ENCODE data around the gene SGCD.

SGCD gene

DNA sequence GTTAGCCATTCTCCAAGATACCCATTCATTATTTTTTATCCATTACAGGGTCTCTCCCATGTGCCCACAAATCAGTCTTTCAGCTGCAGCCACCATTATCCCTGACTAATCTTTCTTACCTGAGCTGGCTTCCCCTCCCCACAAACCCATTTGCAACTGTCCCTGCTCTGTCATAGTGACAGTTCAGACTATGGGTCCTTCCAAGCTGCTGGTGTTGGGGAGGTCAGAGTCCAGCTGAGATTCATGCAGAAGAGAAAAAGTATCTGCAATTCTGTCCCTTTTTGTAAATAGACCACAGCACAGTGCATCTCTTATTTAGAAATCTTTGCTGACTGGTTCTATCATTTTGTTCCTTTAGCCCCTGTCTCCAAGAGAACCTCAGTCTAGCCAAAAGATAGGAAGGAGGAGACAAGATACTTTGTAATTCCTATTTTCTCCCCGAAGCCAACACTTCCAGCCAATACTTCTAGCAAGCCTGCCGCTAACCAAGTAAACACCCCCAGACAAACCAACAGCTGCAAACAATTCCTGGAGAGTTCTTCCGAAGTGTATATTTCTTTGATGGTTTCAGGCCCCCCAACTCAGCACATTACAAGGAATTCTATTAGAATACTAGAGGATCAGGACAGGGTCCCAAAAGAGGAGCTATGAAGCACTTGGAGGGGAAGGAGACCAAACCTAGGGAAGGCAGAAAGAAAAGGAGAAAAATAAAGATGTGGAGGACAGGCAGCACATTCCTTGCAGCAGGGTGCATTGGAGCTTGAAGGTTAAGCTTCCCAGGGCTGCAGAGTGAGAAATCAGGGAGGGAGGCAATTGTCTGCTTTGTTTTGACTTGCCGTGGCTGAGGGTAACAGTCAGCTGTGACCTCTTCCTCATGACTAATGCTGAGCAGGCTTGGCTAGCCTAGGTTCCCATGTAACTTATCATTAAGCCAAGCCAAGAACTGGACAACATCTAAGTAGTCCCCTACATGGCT is 148.5 kb downstream of the SGCD start:
- TF ChIP-seq, protein P1, sequence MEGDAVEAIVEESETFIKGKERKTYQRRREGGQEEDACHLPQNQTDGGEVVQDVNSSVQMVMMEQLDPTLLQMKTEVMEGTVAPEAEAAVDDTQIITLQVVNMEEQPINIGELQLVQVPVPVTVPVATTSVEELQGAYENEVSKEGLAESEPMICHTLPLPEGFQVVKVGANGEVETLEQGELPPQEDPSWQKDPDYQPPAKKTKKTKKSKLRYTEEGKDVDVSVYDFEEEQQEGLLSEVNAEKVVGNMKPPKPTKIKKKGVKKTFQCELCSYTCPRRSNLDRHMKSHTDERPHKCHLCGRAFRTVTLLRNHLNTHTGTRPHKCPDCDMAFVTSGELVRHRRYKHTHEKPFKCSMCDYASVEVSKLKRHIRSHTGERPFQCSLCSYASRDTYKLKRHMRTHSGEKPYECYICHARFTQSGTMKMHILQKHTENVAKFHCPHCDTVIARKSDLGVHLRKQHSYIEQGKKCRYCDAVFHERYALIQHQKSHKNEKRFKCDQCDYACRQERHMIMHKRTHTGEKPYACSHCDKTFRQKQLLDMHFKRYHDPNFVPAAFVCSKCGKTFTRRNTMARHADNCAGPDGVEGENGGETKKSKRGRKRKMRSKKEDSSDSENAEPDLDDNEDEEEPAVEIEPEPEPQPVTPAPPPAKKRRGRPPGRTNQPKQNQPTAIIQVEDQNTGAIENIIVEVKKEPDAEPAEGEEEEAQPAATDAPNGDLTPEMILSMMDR (IDR thresholded peaks at IDR 0.05; ENCODE audit: extremely low read depth, insufficient read depth, missing control alignments) = no peak
- DNase-seq (ENCODE audit: low spot score) = no peak
- in situ Hi-C loops (cut with MboI; ENCODE audit: low pct_unique_long_range_greater_than_20kb, low sequenced_read_pairs, unreplicated experiment) = no loop called here

DNA sequence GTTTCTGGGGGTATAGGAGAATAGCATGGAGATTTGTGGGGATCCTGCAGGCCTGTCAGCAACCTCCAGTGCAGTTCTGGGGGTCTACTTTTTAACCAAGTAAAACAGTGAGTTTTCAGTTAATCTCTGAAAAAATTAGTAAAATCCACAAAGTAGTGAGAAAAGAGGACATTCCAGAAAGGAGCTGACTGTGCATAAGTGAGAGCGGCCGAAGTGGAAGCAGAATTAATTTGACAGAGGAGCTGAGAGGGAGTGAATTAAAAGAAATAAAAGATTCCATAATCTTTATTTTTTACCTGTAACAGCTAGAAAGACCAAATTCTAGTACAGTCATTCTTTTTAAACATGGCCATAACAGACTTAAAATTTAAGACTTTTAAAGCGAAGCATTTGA is 149.2 kb downstream of the SGCD start:
- DNase-seq (ENCODE audit: low spot score) = no peak
- in situ Hi-C loops (cut with MboI; ENCODE audit: low pct_unique_long_range_greater_than_20kb, low sequenced_read_pairs, unreplicated experiment) = no loop called here
- TF ChIP-seq, protein P1 (IDR thresholded peaks at IDR 0.05; ENCODE audit: extremely low read depth, insufficient read depth, missing control alignments) = no peak

DNA sequence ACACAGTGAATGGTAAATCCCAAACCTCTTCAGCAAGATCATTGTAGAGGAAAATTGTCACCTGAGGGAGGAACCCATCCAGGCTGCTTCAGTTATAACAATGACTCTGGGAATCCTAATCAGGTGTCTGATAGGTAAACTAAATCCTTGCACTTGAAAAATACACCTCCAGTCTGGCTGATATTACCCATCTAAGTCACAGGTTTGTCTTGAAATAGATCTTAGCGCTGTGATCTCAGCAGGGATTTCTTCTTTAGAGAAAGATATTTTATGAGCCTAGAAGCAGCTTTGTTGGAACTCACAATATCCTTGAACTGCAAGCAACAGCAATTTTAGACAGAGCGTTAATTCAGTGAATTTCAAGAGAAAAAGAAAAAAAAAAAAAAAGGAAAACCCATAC is 149.7 kb downstream of the SGCD start:
- TF ChIP-seq, protein P1 (IDR thresholded peaks at IDR 0.05; ENCODE audit: extremely low read depth, insufficient read depth, missing control alignments) = no peak
- no peak for DNase-seq (ENCODE audit: low spot score)
- in situ Hi-C loops (cut with MboI; ENCODE audit: low pct_unique_long_range_greater_than_20kb, low sequenced_read_pairs, unreplicated experiment) = no loop called here

DNA sequence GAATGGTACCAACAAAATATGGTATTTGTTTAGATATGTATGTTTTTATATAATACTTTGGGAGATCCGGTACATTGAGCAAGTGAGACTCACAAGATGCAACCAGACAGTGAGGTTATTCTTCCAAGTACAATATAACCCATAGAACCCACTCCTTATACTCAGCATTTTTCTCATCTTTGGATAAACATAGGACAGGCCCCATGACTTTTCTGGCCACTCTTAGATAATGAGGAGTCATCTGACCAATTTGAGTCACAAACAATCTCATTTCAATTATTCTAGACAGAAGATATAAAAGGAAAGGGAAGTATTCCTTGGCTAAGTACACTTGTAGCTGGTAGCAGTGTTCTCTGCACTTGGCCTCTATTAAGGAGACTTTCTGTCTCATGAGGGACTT is 150.2 kb downstream of the SGCD start:
- in situ Hi-C loops (cut with MboI; ENCODE audit: low pct_unique_long_range_greater_than_20kb, low sequenced_read_pairs, unreplicated experiment) = no loop called here
- TF ChIP-seq, protein P1 (IDR thresholded peaks at IDR 0.05; ENCODE audit: extremely low read depth, insufficient read depth, missing control alignments) = no peak
- DNase-seq (ENCODE audit: low spot score) = no peak

DNA sequence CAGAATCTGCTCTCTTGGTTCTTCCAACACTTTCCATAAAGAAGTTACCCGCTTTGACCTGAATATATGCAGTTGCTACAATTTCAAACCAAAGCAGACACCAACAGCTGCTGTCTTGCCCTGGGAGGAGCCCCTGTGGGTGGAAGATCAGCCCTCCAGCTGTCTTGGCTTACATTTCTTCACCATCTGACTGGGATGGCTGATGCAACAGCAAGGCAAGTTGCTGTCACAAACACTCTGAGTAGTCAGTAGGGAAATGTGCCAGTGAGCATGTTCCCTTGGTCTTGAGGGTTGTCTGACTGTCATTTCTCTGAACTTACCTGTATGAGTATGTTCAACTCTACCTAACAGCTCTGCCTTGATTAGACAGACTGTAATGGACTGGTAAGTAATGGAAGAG is 152.9 kb downstream of the SGCD start:
- in situ Hi-C loops (cut with MboI; ENCODE audit: low pct_unique_long_range_greater_than_20kb, low sequenced_read_pairs, unreplicated experiment) = no loop called here
- no peak for DNase-seq (ENCODE audit: low spot score)
- TF ChIP-seq, protein P1 (IDR thresholded peaks at IDR 0.05; ENCODE audit: extremely low read depth, insufficient read depth, missing control alignments) = no peak

DNA sequence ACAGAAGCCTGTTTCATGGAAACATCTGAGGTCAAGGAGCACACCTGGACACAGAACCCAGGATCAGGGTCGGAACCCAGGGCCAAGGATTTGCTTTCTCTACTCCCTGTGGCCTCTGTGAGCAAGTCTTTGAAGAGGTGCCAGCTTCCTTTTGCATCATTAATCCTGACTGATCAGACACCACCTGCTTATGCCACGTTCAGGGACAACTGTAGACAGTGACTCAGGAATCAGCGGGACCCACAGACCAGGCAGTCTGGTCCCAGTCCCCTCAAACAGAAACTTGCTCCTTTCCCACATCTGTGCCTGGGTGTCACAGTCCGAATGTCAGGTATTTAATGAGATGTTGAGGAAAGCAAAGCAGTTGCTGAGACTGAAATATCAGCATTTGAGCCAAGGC is 154.8 kb downstream of the SGCD start:
- DNase-seq (ENCODE audit: low spot score) = no peak
- in situ Hi-C loops (cut with MboI; ENCODE audit: low pct_unique_long_range_greater_than_20kb, low sequenced_read_pairs, unreplicated experiment) = no loop called here
- TF ChIP-seq, protein P1 (IDR thresholded peaks at IDR 0.05; ENCODE audit: extremely low read depth, insufficient read depth, missing control alignments) = no peak
